ENCODE measurements around the gene SPP1.

The SPP1 gene

GRCh38 chr4:88002786-88003185 is 27.3 kb downstream of the SPP1 start:
- Mint-ChIP-seq H3K27ac (no peak overlapping the region), H3K4me3 (no peak overlapping the region), H3K4me1 (peaks cover 8% of the 10 kb centered on the region), H3K9me3 (no peaks in the 10 kb centered on the region), H3K27me3 (ENCODE audit: low read depth) (peaks cover 6% of the 10 kb centered on the region), H3K36me3 (ENCODE audit: low read depth) (no peaks in the 10 kb centered on the region)
- TF ChIP-seq CTCF (IDR thresholded peaks at IDR 0.05; ENCODE audit: unreplicated experiment in 3 of 3): no peak

- Mint-ChIP-seq H3K9me3 (no peaks in the 10 kb centered on the region), H3K4me3 (no peak overlapping the region), H3K27me3 (ENCODE audit: low read depth) (peaks cover 6% of the 10 kb centered on the region), H3K4me1 (peaks cover 8% of the 10 kb centered on the region), H3K27ac (no peak overlapping the region), H3K36me3 (ENCODE audit: low read depth) (no peaks in the 10 kb centered on the region)
- no peak for TF ChIP-seq CTCF (IDR thresholded peaks at IDR 0.05; ENCODE audit: unreplicated experiment in 3 of 3)
These were observed 27.7 kb downstream of the SPP1 start for GRCh38 chr4:88003261-88003660.

GRCh38 chr4:88005076-88005475 is 29.6 kb downstream of the SPP1 start:
- no peaks in the 10 kb centered on the region for H3K36me3 Mint-ChIP-seq (ENCODE audit: low read depth)
- peaks cover 6% of the 10 kb centered on the region for H3K27me3 Mint-ChIP-seq (ENCODE audit: low read depth)
- H3K27ac Mint-ChIP-seq: no peak overlapping the region
- H3K9me3 Mint-ChIP-seq: no peaks in the 10 kb centered on the region
- peak overlapping the region in 1 of 3 experiments; percentile 68 for H3K4me3 Mint-ChIP-seq
- no peak for TF ChIP-seq CTCF (IDR thresholded peaks at IDR 0.05; ENCODE audit: unreplicated experiment in 3 of 3)
- H3K4me1 Mint-ChIP-seq: peaks cover 20% of the 10 kb centered on the region

- Mint-ChIP-seq H3K27me3 (ENCODE audit: low read depth) (peaks cover 6% of the 10 kb centered on the region), H3K4me3 (peak overlapping the region; percentile 83 to 92 (median 89)), H3K4me1 (peaks cover 28% of the 10 kb centered on the region), H3K27ac (no peak overlapping the region), H3K9me3 (no peaks in the 10 kb centered on the region), H3K36me3 (ENCODE audit: low read depth) (no peaks in the 10 kb centered on the region)
- TF ChIP-seq CTCF (IDR thresholded peaks at IDR 0.05; ENCODE audit: unreplicated experiment in 3 of 3): no peak
These were observed 30.4 kb downstream of the SPP1 start for GRCh38 chr4:88005946-88006345.

- H3K27ac Mint-ChIP-seq: peak overlapping the region; percentile 67 to 82 (median 78)
- no peaks in the 10 kb centered on the region for H3K9me3 Mint-ChIP-seq
- no peaks in the 10 kb centered on the region for H3K36me3 Mint-ChIP-seq (ENCODE audit: low read depth)
- TF ChIP-seq CTCF (IDR thresholded peaks at IDR 0.05; ENCODE audit: unreplicated experiment in 3 of 3): no peak
- peak overlapping the region; percentile 83 to 92 (median 89) for H3K4me3 Mint-ChIP-seq
- peaks cover 6% of the 10 kb centered on the region for H3K27me3 Mint-ChIP-seq (ENCODE audit: low read depth)
- peaks cover 30% of the 10 kb centered on the region for H3K4me1 Mint-ChIP-seq
These were observed 31.4 kb downstream of the SPP1 start for GRCh38 chr4:88006956-88007303.

GRCh38 chr4:88007304-88008121 is 32.0 kb downstream of the SPP1 start, which contains the start of gene PKD2:
Gene PKD2, plus strand, starts transcription at chr4:88007635. Its CDS starts 99 bp downstream, at chr4:88007734.
- no peak for TF ChIP-seq CTCF (IDR thresholded peaks at IDR 0.05; ENCODE audit: unreplicated experiment in 3 of 3)
- H3K4me1 Mint-ChIP-seq: peaks cover 36% of the 10 kb centered on the region
- peaks cover 6% of the 10 kb centered on the region for H3K27me3 Mint-ChIP-seq (ENCODE audit: low read depth)
- H3K36me3 Mint-ChIP-seq (ENCODE audit: low read depth): no peaks in the 10 kb centered on the region
- peak within 1 kb of the TSS; percentile 67 to 93 (median 78) for H3K27ac Mint-ChIP-seq
- H3K4me3 Mint-ChIP-seq: peak within 1 kb of the TSS; percentile 94 to 98 (median 97)
- no peaks in the 10 kb centered on the region for H3K9me3 Mint-ChIP-seq

Measured in nephron (organoid).